ENCODE results near the gene APOD.
"Not testable (repeated sequence)": the region's sequence is repeated elsewhere in the genome, so short reads cannot be mapped to it uniquely, and the experiment has no call there.

Gene APOD

DNA sequence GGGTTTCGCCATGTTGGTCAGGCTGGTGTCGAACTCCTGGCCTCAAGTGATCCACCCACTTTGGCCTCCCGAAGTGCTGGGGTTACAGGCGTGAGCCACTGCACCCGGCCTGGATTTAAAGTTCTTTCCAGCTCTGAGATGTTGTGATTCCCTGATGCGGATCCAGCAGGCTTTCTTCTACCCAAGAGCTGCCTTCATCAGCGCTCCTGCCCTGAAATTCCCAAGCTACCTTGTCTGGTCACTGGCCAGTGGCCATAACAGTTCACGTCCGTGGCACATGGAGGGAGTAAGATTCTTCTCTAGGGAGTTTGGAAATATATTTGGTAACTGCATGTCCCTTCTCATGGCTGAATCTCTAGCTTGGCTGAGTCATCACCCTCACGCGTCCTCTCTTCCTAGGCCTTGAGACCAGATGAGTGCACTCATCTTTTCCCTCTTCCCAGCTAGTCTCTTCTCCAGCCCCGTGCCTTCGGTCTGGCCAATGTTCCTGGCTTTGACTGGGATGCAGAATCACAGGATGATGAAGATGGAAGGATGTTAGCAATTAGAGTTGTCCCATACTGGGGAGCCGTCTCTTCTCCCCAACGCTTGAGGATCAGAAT lies 29.8 kb upstream of the APOD start:
- TF ChIP-seq, protein P1, sequence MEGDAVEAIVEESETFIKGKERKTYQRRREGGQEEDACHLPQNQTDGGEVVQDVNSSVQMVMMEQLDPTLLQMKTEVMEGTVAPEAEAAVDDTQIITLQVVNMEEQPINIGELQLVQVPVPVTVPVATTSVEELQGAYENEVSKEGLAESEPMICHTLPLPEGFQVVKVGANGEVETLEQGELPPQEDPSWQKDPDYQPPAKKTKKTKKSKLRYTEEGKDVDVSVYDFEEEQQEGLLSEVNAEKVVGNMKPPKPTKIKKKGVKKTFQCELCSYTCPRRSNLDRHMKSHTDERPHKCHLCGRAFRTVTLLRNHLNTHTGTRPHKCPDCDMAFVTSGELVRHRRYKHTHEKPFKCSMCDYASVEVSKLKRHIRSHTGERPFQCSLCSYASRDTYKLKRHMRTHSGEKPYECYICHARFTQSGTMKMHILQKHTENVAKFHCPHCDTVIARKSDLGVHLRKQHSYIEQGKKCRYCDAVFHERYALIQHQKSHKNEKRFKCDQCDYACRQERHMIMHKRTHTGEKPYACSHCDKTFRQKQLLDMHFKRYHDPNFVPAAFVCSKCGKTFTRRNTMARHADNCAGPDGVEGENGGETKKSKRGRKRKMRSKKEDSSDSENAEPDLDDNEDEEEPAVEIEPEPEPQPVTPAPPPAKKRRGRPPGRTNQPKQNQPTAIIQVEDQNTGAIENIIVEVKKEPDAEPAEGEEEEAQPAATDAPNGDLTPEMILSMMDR (IDR thresholded peaks at IDR 0.05) = no peak
- Histone ChIP-seq H3K27me3 (peaks cover 0 to 2% of the 10 kb centered on the region in 2 donors), H3K36me3 (no peaks in the 10 kb centered on the region), H3K4me3 (no peak overlapping the region), H3K9me3 (no peaks in the 10 kb centered on the region), H3K27ac (no peak overlapping the region), H3K4me1 (no peaks in the 10 kb centered on the region)
- peak in 1 of 2 donors; percentile 39 for DNase-seq
- intact Hi-C loops (cut with DNase I; ENCODE audit: low total_unique reads) = no loop called here

DNA sequence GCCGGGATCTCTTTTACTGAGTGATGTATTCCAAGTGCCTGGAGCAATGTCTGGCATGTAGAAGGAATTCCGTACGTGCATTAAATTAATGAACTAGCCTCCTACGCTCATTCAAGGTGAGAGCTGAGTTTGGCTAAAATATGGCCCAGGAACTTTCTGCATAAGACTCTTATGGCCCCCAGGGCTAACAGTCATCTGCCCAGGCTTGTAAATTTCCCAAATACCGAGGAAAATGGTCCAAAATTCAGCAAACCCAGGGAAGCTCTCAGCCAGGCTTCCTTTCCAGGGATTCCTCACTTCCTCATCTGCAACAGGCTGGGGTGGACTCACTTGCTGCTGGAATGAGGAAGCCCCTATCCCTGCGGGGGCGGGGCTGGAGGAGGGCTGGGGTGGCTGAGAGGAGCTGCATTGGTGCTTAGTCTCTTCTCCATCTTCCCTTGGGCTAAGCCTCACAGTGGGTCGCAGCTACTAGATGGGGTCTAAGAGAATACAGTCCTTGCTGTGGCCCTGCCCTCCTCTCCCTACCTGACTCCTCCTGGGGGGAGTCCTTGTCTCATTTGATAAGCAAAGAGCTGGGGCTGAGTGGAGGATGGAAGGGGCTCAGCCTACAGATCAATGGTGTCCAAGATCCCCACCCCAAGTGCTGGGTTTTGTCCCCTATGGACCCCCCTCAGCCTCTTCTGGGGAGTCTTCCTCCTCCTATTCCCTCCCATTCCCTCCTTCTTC lies 28.5 kb upstream of the APOD start:
- Histone ChIP-seq H3K36me3 (no peaks in the 10 kb centered on the region), H3K27ac (no peak overlapping the region)
- DNase-seq = peak; percentile 51 to 64

GRCh38 chr3:195609229-195609628 lies 25.5 kb upstream of the APOD start:
- no peak overlapping the region for H3K4me3 ChIP-seq
- TF ChIP-seq, protein P1 (IDR thresholded peaks at IDR 0.05) = no peak
- DNase-seq = no peak
- no peak overlapping the region for H3K27ac ChIP-seq
- no peaks in the 10 kb centered on the region for H3K36me3 ChIP-seq
- H3K4me1 ChIP-seq = no peaks in the 10 kb centered on the region
- H3K9me3 ChIP-seq = peaks cover 0 to 5% (median 4%) of the 10 kb centered on the region in 3 donors
- intact Hi-C loops (cut with DNase I; ENCODE audit: low total_unique reads) = no loop called here
- H3K27me3 ChIP-seq = no peaks in the 10 kb centered on the region

More for the DNA sequence above, 28.5 kb upstream of the APOD start:
- Histone ChIP-seq H3K4me1 (no peaks in the 10 kb centered on the region), H3K4me3 (no peak overlapping the region), H3K27me3 (no peaks in the 10 kb centered on the region), H3K9me3 (no peaks in the 10 kb centered on the region)
- TF ChIP-seq, protein P1 (IDR thresholded peaks at IDR 0.05) = no peak
- intact Hi-C loops (cut with DNase I; ENCODE audit: low total_unique reads) = no loop called here

DNA sequence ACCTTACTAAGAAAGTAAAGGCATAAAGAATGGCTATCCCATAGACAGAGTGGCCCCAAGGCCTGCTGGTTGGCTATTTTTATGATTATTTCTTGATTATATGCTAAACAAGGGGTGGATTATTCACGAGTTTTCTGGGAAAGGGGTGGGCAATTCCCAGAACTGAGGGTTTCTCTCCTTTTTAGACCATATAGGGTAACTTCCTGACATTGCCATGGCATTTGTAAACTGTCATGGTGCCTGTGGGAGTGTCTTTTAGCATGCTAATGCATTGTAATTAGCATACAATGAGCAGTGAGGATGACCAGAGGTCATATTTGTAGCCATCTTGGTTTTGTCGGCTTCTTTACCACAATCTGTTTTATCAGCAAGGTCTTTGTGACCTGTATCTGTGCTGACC lies 18.0 kb upstream of the APOD start:
- H3K36me3 ChIP-seq; H3K27ac ChIP-seq; H3K27me3 ChIP-seq; H3K9me3 ChIP-seq; H3K4me3 ChIP-seq; H3K4me1 ChIP-seq; intact Hi-C loops (cut with DNase I; ENCODE audit: low total_unique reads); DNase-seq: not testable (repeated sequence)

DNA sequence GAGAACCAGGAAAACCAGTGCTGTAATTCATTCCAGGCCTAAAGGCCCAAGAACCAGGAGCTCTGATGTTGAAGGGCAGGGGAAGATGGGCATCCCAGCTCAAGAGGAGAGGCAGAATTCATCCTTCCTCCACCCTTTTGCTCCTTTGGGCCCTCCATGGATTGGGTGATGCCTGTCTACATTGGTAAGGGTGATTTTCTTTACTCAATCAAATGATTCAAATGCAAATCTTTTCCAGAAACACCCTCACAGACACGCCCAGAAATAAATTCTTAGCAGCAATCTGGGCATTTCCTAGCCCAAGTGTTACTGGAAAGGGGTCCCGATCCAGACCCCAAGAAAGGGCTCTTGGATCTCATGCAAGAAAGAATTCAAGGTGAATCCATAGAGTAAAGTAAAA lies 17.6 kb upstream of the APOD start:
- H3K36me3 ChIP-seq = no peaks in the 10 kb centered on the region
- no peaks in the 10 kb centered on the region for H3K27me3 ChIP-seq
- intact Hi-C loops (cut with DNase I; ENCODE audit: low total_unique reads) = no loop called here
- DNase-seq = peak in 1 of 2 donors; percentile 1
- peaks cover 0 to under 1% (median 0%) of the 10 kb centered on the region in 3 donors for H3K9me3 ChIP-seq
- H3K4me1 ChIP-seq = no peaks in the 10 kb centered on the region
- no peak overlapping the region for H3K4me3 ChIP-seq
- no peak overlapping the region for H3K27ac ChIP-seq
- TF ChIP-seq, protein P1 (IDR thresholded peaks at IDR 0.05) = no peak

GRCh38 chr3:195599926-195600325 lies 16.2 kb upstream of the APOD start:
- H3K27ac ChIP-seq; intact Hi-C loops (cut with DNase I; ENCODE audit: low total_unique reads); H3K4me1 ChIP-seq; H3K36me3 ChIP-seq; H3K9me3 ChIP-seq; H3K4me3 ChIP-seq; H3K27me3 ChIP-seq: not testable (repeated sequence)
- DNase-seq = peak in 1 of 2 donors; percentile 29

GRCh38 chr3:195599516-195599915 lies 15.8 kb upstream of the APOD start:
- DNase-seq = peak in 1 of 2 donors; percentile 15
- H3K27me3 ChIP-seq; H3K9me3 ChIP-seq; H3K4me3 ChIP-seq; H3K27ac ChIP-seq; H3K4me1 ChIP-seq; H3K36me3 ChIP-seq; intact Hi-C loops (cut with DNase I; ENCODE audit: low total_unique reads): not testable (repeated sequence)
